Mammary microvascular endothelial cell (primary cell): ENCODE data around the gene MPHOSPH8. TPM values are rescaled to one million over a fixed set of nuclear protein-coding genes. Genes with fewer than 3 reads are reported as not detected.

Experiments used
- total RNA-seq: library from RNA; depleted of rRNA; stranded (reverse); fragments of >200 nt; gene quantifications from 2 replicates; pipeline ENCODE4 v1.2.3, GENCODE V29; 2015

MPHOSPH8 gene
- total RNA-seq: 13.8 and 19.2 TPM in 2 replicates

GRCh38 chr13:19633479-19634255 is at the start of gene MPHOSPH8:
MPHOSPH8 (plus strand) TSS chr13:19633659; CDS start chr13:19633749, 90 bp downstream.

Other genes with a start within 250 kb of the MPHOSPH8 start
- not detected in 2 replicates for gene TPTE2, start 72.1 kb upstream of the MPHOSPH8 start, total RNA-seq
- gene PSPC1, start 149.3 kb downstream of the MPHOSPH8 start, total RNA-seq: 44.3 and 46.8 TPM in 2 replicates
- gene ZMYM5, start 230.0 kb downstream of the MPHOSPH8 start, total RNA-seq: 6.0 and 7.2 TPM in 2 replicates